Large intestine (tissue), 3 donors: ENCODE data around the gene METRNL. TPM values are rescaled to one million over a fixed set of nuclear protein-coding genes. Genes with fewer than 3 reads are reported as not detected.

Experiments
- DNase-seq, 2 donors: peaks; one replicate each; pipeline versions ENCODE4 v3.0.0 to v3.0.0-alpha.2; 2013
- H3K27ac ChIP-seq: one replicate; pipeline ENCODE4 v1.5.1; 2013; ENCODE audit warnings: low read length
- H3K27me3 ChIP-seq: 2 replicates; pipeline ENCODE4 v1.6.1; 2013; ENCODE audit warnings: low read length; ENCODE audit not compliant: control insufficient read depth, insufficient read depth
- H3K36me3 ChIP-seq: 2 replicates; pipeline ENCODE4 v1.6.1; 2013; ENCODE audit warnings: low read length; ENCODE audit not compliant: control insufficient read depth, insufficient read depth
- H3K4me1 ChIP-seq: one replicate; pipeline ENCODE4 v1.6.1; 2013; ENCODE audit warnings: low read length; ENCODE audit not compliant: control insufficient read depth, insufficient read depth
- H3K4me3 ChIP-seq: one replicate; pipeline ENCODE4 v1.5.1; 2013; ENCODE audit warnings: low read length
- H3K9me3 ChIP-seq: one replicate; pipeline ENCODE4 v1.6.1; 2013; ENCODE audit warnings: mild to moderate bottlenecking, low read depth, low read length, moderate library complexity; ENCODE audit not compliant: control insufficient read depth
- WGBS: methylation state at CpG from one replicate; pipeline ENCODE4 v1.1.5; 2013; ENCODE audit warnings: low lambda C conversion rate; ENCODE audit not compliant: insufficient coverage; 5-methylcytosine and 5-hydroxymethylcytosine counted together
- polyA plus RNA-seq: library from polyadenylated mRNA; unstranded; fragments of 120-200 nt; gene quantifications from one replicate; pipeline ENCODE4 v1.2.1, GENCODE V29; 2013

Gene METRNL
- polyA plus RNA-seq, 1 donor = 81.1 TPM

GRCh38 chr17:83067071-83067717 is 12.2 kb upstream of the METRNL start:
- H3K4me3 ChIP-seq = no peak overlapping the region
- no peaks in the 10 kb centered on the region for H3K27me3 ChIP-seq
- H3K9me3 ChIP-seq = no peaks in the 10 kb centered on the region
- DNase-seq = no peak
- no peaks in the 10 kb centered on the region for H3K36me3 ChIP-seq
- H3K27ac ChIP-seq = no peak overlapping the region
- no CpG with 5 or more reads among the region's 29 CpGs for WGBS
- no peaks in the 10 kb centered on the region for H3K4me1 ChIP-seq

- WGBS = no CpG with 5 or more reads among the region's 29 CpGs
- no peak for DNase-seq
- no peaks in the 10 kb centered on the region for H3K36me3 ChIP-seq
- H3K9me3 ChIP-seq = no peaks in the 10 kb centered on the region
- no peak overlapping the region for H3K27ac ChIP-seq
- peaks cover 3% of the 10 kb centered on the region for H3K4me1 ChIP-seq
- no peak overlapping the region for H3K4me3 ChIP-seq
- H3K27me3 ChIP-seq = no peaks in the 10 kb centered on the region
Observed at GRCh38 chr17:83067718-83068261, 11.6 kb upstream of the METRNL start.

DNA sequence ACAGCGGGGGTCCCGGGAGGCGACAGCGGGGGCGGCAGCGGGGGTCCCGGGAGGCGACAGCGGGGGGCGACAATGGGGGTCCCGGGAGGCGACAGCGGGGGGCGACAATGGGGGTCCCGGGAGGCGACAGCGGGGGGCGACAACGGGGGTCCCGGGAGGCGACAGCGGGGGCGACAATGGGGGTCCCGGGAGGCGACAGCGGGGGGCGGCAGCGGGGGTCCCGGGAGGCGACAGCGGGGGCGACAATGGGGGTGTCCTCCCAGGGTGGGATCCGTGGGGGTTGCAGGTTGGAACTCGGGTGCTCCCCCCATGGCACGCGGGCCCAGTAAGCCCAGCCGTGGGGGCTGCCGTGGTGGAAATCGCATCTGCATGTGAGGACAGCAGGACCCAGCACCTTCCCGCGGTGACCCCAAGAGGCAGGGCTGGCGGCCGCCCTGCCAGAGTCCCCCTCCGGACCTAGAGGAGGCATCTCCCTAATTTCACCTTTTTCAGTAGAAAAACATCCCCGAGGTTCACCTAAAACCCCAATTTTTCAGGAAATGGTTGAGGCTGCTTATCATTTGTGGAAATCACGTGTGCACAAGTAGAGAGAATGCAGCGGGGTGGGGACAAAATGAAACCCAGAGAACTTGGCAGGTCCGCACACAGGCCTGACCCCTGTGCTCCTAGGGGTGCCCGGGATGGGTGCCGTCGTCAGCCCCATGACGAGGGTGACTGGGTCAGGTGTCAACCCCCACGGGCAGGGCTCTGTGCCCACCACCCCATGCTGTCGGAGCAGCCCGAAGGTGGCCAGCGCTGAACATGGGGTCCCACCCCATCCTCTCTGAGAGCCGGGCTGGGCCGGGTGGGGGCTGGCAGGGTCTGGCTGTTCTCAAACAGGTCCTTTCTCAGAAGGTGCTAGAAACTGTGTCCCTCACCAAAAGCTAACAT is 10.5 kb upstream of the METRNL start:
- no peaks in the 10 kb centered on the region for H3K27me3 ChIP-seq
- H3K4me3 ChIP-seq = no peak overlapping the region
- no peak overlapping the region for H3K27ac ChIP-seq
- WGBS = no CpG with 5 or more reads among the region's 58 CpGs
- no peaks in the 10 kb centered on the region for H3K9me3 ChIP-seq
- DNase-seq = no peak
- H3K4me1 ChIP-seq = peaks cover 13% of the 10 kb centered on the region
- H3K36me3 ChIP-seq = no peaks in the 10 kb centered on the region

DNA sequence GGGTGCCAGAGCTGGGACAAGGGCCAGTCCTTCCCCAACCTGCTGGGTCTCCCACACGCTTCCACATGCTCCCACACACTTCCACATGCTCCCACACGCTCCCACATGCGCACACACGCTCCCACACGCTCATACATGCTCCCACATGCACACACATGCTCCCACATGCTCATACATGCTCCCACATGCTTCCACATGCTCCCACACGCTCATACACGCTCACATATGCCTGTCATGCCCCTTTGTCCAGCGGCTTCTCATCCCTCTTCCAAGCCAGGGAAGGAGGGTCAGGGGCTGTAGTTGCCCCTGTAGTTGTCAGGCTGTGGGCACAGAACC is 9.9 kb upstream of the METRNL start:
- Histone ChIP-seq H3K4me1 (peaks cover 16% of the 10 kb centered on the region), H3K4me3 (no peak overlapping the region), H3K27ac (no peak overlapping the region), H3K36me3 (no peaks in the 10 kb centered on the region), H3K9me3 (no peaks in the 10 kb centered on the region), H3K27me3 (no peaks in the 10 kb centered on the region)
- WGBS = no CpG with 5 or more reads among the region's 8 CpGs
- DNase-seq = no peak

GRCh38 chr17:83069931-83070742 is 9.3 kb upstream of the METRNL start:
- H3K27ac ChIP-seq = no peak overlapping the region
- H3K36me3 ChIP-seq = no peaks in the 10 kb centered on the region
- no CpG with 5 or more reads among the region's 35 CpGs for WGBS
- peaks cover 2% of the 10 kb centered on the region for H3K27me3 ChIP-seq
- H3K4me1 ChIP-seq = peaks cover 16% of the 10 kb centered on the region
- H3K4me3 ChIP-seq = no peak overlapping the region
- H3K9me3 ChIP-seq = no peaks in the 10 kb centered on the region
- DNase-seq = no peak

DNA sequence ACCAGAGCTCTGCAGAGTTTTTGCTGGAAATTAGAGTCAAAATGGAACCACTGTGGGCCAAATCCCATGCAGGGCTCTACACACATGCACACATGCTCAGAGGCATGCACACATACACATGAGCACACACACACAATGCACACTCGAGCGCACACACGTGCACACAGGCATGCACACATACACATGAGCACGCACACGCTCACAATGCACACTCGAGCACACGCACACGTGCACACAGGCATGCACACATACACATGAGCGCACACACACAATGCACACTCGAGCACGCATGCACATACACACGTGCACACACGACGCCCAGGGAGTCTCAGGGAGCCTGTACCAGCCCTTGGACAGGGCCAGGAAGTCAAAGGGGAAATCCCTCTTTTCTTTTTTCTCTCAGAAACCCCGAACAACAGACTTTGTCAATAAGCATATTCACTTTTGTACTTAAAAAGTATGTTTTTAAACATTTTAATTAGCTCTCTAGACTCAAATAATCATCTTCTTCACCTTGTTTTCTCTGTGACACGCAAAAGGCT is 8.5 kb upstream of the METRNL start:
- Histone ChIP-seq H3K27ac (no peak overlapping the region), H3K36me3 (no peaks in the 10 kb centered on the region), H3K27me3 (peaks cover 5% of the 10 kb centered on the region), H3K4me3 (no peak overlapping the region), H3K9me3 (no peaks in the 10 kb centered on the region), H3K4me1 (peaks cover 16% of the 10 kb centered on the region)
- 86% methylated on average over 1 of the region's 16 CpGs for WGBS
- no peak for DNase-seq

DNA sequence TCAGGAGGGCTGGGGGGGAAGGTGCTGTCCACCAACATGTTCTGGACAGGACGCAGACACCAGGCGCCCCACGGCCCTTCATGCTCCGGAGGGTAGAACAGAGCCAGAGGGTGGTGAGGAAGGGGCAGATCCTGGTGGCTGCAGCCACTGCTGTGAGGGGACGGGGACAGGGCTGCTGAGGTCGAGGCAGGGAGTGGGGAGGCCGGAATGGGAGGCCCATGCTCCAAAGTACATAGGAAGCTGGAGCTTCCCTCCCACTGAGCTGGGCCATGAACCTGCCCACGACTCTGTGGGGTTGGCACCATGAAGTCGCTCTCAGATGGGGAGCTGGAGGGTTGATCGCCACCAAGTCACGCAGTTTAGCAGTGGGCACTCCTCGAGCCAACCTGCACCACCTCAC is 8.0 kb upstream of the METRNL start:
- H3K36me3 ChIP-seq = no peaks in the 10 kb centered on the region
- no peaks in the 10 kb centered on the region for H3K9me3 ChIP-seq
- H3K4me3 ChIP-seq = no peak overlapping the region
- no CpG with 5 or more reads among the region's 12 CpGs for WGBS
- DNase-seq = no peak
- peaks cover 8% of the 10 kb centered on the region for H3K27me3 ChIP-seq
- no peak overlapping the region for H3K27ac ChIP-seq
- H3K4me1 ChIP-seq = peaks cover 16% of the 10 kb centered on the region

GRCh38 chr17:83071966-83072562 is 7.3 kb upstream of the METRNL start:
- Histone ChIP-seq H3K36me3 (no peaks in the 10 kb centered on the region), H3K4me1 (peaks cover 16% of the 10 kb centered on the region), H3K27me3 (peaks cover 15% of the 10 kb centered on the region), H3K9me3 (no peaks in the 10 kb centered on the region), H3K4me3 (no peak overlapping the region), H3K27ac (no peak overlapping the region)
- 60% methylated on average over 2 of the region's 10 CpGs for WGBS
- DNase-seq = no peak

DNA sequence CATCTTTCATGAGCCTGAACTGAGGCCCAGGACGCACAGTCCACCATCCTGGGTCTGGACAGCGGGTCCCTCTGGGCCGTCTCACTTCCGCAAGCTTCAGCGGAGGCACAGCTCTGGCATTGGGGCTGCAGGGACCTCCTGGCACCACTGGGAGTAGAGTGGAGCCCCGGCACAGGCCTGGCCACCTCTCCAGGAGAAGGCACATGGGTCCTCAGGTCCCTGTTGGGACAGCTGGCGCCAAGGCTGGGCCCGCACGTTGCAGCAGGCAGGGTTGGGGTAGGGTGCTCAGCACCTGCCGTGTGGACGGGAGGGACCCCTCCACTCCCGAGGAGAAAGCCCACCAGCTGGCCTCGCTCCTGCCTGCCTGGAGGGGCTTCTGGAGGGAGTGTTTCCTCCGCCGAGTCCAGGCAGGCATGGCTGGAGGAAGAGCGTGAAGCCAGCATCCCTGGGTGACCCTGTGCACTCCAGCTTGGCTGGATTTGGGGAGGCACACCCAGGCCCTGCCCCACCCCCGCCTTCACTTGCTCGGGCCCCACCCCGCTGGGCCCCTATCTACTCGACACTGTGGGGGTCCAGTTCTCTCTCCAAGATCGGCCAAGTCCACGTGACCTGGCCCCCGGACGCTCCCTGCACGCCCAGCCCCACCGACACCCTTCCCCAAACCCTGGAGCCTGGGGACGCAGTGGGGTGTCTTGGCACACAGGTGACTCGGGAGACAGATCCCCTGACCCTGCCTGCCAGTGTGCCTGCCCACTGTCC is 6.6 kb upstream of the METRNL start:
- Histone ChIP-seq H3K27ac (no peak overlapping the region), H3K9me3 (no peaks in the 10 kb centered on the region), H3K4me1 (peaks cover 16% of the 10 kb centered on the region), H3K36me3 (no peaks in the 10 kb centered on the region), H3K4me3 (no peak overlapping the region), H3K27me3 (peaks cover 22% of the 10 kb centered on the region)
- WGBS = 60% methylated on average over 1 of the region's 28 CpGs
- DNase-seq = no peak
